Measurements from ENCODE around the gene SUSD2. TPM values are rescaled to one million over a fixed set of nuclear protein-coding genes. Genes with fewer than 3 reads are reported as not detected.
A peak's percentile ranks its signal among the peaks of the same experiment; 100 is the strongest.
"Not testable (repeated sequence)": the region's sequence is repeated elsewhere in the genome, so short reads cannot be mapped to it uniquely, and the experiment has no call there.

SUSD2 gene
- total RNA-seq, 2 donors from 2014 or later, result 2.4 to 2.7 TPM

DNA sequence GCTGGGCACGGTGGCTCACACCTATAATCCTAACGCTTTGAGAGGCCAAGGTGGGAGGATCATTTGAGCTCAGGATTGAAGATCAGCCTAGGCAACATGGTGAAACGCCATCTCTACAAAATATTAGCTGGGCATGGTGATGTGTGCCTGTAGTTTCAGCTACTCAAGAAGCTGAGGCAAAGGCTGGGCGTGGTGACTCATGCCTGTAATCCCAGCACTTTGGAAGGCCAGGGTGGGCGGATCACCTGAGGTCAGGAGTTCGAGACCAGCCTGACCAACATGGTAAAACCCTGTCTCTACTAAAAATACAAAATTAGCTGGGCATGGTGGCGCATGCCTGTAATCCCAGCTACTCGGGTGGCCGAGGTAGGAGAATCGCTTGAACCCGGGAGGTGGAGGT lies 29.1 kb downstream of the SUSD2 start:
- H3K4me3 Mint-ChIP-seq; H3K9me3 Mint-ChIP-seq; ATAC-seq; H3K27me3 Mint-ChIP-seq; H3K27ac Mint-ChIP-seq; DNase-seq (ENCODE audit: low spot score); H3K36me3 Mint-ChIP-seq: not testable (repeated sequence)
- H3K4me1 Mint-ChIP-seq (ENCODE audit: low read depth in 2 of 2), result peaks cover 18 to 20% of the 10 kb centered on the region in 2 donors

DNA sequence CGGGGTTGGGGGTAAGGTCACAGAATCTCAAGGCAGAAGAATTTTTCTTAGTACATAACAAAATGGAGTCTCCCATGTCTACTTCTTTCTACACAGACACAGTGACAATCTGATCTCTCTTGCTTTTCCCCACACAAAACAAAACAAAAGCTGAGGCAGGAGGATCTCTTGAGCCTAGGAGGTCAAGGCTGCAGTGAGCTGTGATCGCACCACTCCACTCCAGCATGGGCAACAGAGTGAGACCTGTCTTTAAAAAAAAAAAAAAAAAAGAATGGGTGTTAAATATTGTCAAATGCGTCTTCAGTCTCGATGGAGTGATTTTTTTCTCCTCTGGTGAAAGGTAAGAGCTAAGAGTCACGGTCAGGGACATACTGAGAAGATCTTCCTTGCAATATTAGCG lies 30.4 kb downstream of the SUSD2 start:
- H3K4me3 Mint-ChIP-seq; H3K27ac Mint-ChIP-seq; ATAC-seq; DNase-seq (ENCODE audit: low spot score); H3K27me3 Mint-ChIP-seq; H3K36me3 Mint-ChIP-seq; H3K9me3 Mint-ChIP-seq: not testable (repeated sequence)
- H3K4me1 Mint-ChIP-seq (ENCODE audit: low read depth in 2 of 2), result peaks cover 13 to 14% of the 10 kb centered on the region in 2 donors

DNA sequence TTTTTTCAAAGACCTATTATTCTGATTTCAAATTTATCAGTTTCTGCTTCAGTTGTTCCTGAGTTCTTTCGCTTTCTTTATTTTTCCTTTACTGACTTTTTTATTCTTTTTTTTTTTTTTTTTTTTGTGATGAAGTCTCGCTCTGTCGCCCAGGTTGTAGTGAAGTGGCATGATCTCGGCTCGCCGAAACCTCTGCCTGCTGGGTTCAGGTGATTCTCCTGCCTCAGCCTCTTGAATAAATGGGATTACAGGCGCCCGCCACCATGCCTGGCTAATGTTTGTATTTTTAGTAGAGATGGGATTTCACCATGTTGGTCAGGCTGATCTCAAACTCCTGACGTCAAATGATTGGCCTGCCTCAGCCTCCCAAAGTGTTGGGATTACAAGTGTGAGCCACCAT lies 31.8 kb downstream of the SUSD2 start:
- H3K27ac Mint-ChIP-seq, H3K27me3 Mint-ChIP-seq, ATAC-seq: not testable (repeated sequence)

DNA sequence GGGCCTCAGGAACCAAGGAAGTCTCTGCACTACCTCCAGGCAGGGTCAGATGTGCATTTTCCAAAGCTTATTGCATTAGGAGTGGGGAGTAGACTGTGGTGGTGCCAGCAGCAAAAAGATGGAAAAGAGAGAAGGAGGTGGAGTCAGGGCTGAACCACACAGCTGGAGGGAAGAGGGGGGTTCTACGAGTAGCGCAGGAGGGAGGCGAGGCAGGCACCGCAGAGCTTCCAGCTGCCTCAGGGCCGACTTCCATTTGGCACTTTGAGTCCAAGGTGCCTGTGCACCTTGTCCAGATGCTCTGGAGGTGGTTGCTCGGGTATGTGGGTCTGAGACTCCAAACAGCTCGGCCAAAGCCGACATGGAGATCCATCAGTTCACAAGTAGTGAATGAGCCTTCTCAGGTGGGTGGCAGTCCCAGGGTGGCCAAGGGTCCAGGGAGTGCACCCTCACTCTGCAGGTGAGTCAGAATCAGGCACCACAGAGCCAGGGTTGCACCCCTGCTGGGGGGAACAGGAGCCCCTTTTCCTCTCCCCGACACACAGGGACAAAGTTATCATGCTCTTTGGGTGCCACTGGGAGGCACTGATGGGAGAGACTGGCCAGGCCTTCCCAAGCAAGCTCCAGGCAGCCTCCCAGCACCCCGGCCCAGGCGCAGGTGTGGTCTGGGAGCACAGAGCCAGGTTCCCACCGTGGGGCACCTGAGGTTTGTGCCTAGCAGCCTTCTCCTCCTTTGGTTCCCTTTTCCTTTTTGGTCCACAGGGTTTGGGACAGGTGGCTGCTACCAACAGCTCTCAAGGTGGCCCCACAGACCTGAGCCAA lies 33.4 kb downstream of the SUSD2 start:
- no peak overlapping the region for H3K4me3 Mint-ChIP-seq
- no peaks in the 10 kb centered on the region for H3K4me1 Mint-ChIP-seq (ENCODE audit: low read depth in 2 of 2)
- no peaks in the 10 kb centered on the region for H3K27me3 Mint-ChIP-seq
- H3K9me3 Mint-ChIP-seq, result no peaks in the 10 kb centered on the region
- DNase-seq (ENCODE audit: low spot score) (no peak), ATAC-seq (no peak)
- H3K27ac Mint-ChIP-seq, result no peak overlapping the region
- no peaks in the 10 kb centered on the region for H3K36me3 Mint-ChIP-seq

More for the DNA sequence above, 31.8 kb downstream of the SUSD2 start:
- not testable (repeated sequence) for H3K4me3 Mint-ChIP-seq; H3K36me3 Mint-ChIP-seq; H3K9me3 Mint-ChIP-seq; H3K4me1 Mint-ChIP-seq (ENCODE audit: low read depth in 2 of 2); DNase-seq (ENCODE audit: low spot score)

DNA sequence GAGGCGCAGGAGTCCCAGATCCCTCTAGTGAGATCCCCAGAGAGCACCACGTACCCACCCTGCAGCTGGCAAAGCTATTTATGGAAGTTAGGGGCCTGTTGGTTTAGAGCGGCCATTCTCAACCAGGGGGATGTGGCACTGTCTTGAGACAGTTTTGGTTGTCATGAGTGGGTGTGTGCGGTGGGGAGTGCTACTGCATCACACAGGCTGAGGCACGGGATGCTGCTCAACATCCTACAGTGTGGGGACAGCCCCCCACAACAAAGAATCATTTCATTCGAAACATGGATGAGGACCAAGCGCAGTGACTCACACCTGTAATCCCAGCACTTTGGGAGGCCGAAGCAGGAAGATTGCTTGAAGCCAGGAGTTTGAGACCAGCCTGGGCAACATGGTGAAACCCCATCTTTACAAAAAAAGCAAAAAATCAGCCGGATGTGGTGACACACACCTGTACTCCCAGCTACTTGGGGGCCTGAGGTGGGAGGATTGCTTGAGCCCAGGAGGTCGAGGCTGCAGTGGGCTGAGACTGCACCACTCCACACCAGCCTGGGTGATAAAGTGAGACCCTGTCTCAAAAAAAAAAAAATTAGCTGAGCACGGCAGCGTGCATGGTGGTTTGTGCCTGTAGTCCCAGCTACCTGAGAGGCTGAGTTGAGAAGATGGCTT lies 35.4 kb downstream of the SUSD2 start:
- no peaks in the 10 kb centered on the region for H3K4me1 Mint-ChIP-seq (ENCODE audit: low read depth in 2 of 2)
- H3K27me3 Mint-ChIP-seq, result no peaks in the 10 kb centered on the region
- ATAC-seq (peak in 1 of 2 donors; percentile 5), DNase-seq (ENCODE audit: low spot score) (no peak)
- no peaks in the 10 kb centered on the region for H3K36me3 Mint-ChIP-seq
- no peaks in the 10 kb centered on the region for H3K9me3 Mint-ChIP-seq
- no peak overlapping the region for H3K4me3 Mint-ChIP-seq
- no peak overlapping the region for H3K27ac Mint-ChIP-seq

DNA sequence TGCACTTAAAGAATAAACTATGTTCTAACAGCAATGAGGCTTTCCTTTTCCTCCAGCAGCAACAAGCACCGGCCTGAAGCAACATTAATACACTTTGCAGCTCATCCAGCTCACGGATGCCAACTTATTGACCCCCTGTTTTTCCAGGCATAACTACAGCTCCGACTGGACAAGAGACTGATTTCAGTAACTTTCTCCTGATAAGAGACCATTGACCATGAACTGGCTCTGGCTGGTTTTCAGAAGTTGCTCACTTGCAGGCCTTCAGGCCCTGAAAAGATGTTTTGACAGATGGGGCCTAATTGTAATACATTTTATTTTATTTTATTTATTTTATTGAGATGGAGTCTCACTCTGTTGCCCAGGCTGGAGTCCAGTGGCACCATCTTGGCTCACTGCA lies 36.1 kb downstream of the SUSD2 start:
- Mint-ChIP-seq H3K27me3 (no peaks in the 10 kb centered on the region), H3K4me3 (no peak overlapping the region), H3K9me3 (no peaks in the 10 kb centered on the region), H3K4me1 (ENCODE audit: low read depth in 2 of 2) (no peaks in the 10 kb centered on the region), H3K36me3 (no peaks in the 10 kb centered on the region), H3K27ac (no peak overlapping the region)
- ATAC-seq (no peak), DNase-seq (ENCODE audit: low spot score) (no peak)

DNA sequence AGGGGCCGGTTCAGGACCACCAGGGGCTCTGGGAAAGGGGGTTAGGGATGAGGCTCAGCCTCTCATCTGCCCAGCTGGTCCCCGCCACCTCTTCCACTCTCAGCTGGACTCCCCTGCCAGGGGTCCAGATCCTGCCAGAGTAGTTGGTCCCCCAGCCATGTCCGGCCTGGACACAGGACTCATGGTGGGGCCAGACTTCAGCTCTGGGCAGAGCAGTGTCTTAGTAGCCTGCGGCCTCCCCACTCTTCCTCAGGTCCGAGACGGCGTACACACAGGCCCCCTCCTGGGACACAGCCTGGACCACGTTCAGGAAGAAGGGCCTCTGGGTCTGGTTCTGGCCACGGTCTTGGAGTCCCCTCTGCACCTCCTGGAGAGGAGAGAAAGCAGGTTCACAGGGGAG lies 38.5 kb downstream of the SUSD2 start:
- H3K36me3 Mint-ChIP-seq, result no peaks in the 10 kb centered on the region
- H3K27me3 Mint-ChIP-seq, result no peaks in the 10 kb centered on the region
- H3K9me3 Mint-ChIP-seq, result no peaks in the 10 kb centered on the region
- H3K27ac Mint-ChIP-seq, result no peak overlapping the region
- ATAC-seq (peak; percentile 40 to 52), DNase-seq (ENCODE audit: low spot score) (no peak)
- H3K4me3 Mint-ChIP-seq, result no peak overlapping the region
- H3K4me1 Mint-ChIP-seq (ENCODE audit: low read depth in 2 of 2), result no peaks in the 10 kb centered on the region

DNA sequence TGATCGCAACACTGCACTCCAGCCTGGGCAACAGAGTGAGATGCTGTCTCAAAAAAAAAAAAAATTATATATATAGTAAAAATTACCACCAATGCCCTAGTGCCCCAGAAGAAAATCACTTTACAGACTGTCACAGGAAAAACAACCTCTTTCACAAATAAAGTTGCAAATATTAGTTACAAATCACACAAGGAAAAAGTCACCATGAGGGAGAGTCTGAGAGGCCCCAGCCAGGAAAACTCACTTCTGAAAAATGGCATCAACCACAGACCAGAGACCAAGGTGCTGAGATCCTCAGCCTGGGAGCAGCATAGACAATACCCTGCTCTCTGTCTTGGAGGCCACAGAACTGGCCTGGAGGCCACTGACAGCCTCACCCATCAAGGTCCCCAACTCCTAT lies 43.2 kb downstream of the SUSD2 start:
- Mint-ChIP-seq H3K4me1 (ENCODE audit: low read depth in 2 of 2) (no peaks in the 10 kb centered on the region), H3K9me3 (no peaks in the 10 kb centered on the region), H3K4me3 (no peak overlapping the region), H3K27me3 (no peaks in the 10 kb centered on the region), H3K36me3 (no peaks in the 10 kb centered on the region), H3K27ac (no peak overlapping the region)
- ATAC-seq, result peak in 1 of 2 donors; percentile 9
- no peak for DNase-seq (ENCODE audit: low spot score)

DNA sequence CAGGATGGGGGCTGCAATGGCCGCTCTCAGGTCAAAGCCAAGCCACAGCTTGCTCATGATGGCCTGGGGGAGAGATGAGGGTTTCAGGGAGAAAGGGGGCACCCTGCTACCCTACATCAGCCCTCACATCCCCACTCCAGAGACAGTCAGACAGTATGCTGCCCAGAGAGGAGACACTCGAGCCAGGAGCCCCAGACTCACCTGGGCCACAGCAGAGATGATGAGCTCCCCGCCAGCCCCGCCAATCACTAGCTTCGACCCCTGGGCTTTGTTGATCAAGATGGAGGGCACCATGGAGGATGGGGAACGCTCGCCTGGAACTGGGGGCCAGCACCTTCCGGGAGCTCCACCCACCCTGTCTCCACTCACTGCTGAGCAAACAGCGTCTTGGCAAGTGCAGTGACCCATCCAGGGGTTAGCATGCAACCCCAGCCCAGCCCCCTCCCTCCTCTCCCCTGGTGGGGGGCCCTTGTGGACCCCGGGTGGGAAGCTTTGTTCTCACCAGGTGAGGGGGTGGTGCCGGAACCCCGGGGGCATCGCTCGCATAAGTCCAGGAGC lies 43.8 kb downstream of the SUSD2 start:
- Mint-ChIP-seq H3K27me3 (no peaks in the 10 kb centered on the region), H3K4me1 (ENCODE audit: low read depth in 2 of 2) (no peaks in the 10 kb centered on the region), H3K36me3 (no peaks in the 10 kb centered on the region), H3K9me3 (no peaks in the 10 kb centered on the region), H3K4me3 (no peak overlapping the region), H3K27ac (no peak overlapping the region)
- ATAC-seq (peak in 1 of 2 donors; percentile 55), DNase-seq (ENCODE audit: low spot score) (no peak)

DNA sequence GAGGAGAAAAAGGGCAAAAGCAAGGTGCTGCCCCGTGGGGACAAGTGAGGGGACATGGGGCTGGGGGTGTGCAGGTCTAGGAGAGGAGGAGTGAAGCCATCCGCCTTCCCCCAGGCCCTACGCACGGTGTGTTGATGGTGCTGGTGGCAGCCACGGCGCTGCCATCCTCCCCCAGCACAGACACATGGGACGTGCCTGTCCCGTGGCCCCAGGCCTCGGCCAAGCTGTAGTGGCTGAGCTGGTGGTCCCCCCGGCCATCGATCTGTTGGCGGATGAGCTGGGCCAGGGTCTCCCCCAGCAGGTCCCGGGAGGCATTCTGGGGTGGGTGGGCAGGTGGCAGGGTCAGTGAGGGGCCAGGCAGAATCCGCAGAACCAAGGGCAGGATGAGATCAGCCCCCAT lies 44.7 kb downstream of the SUSD2 start:
- no peak overlapping the region for H3K27ac Mint-ChIP-seq
- peaks cover 0 to 2% of the 10 kb centered on the region in 2 donors for H3K27me3 Mint-ChIP-seq
- H3K4me1 Mint-ChIP-seq (ENCODE audit: low read depth in 2 of 2), result no peaks in the 10 kb centered on the region
- ATAC-seq, result no peak
- H3K4me3 Mint-ChIP-seq, result no peak overlapping the region
- DNase-seq (ENCODE audit: low spot score), result no peak
- H3K36me3 Mint-ChIP-seq, result no peaks in the 10 kb centered on the region
- H3K9me3 Mint-ChIP-seq, result no peaks in the 10 kb centered on the region

DNA sequence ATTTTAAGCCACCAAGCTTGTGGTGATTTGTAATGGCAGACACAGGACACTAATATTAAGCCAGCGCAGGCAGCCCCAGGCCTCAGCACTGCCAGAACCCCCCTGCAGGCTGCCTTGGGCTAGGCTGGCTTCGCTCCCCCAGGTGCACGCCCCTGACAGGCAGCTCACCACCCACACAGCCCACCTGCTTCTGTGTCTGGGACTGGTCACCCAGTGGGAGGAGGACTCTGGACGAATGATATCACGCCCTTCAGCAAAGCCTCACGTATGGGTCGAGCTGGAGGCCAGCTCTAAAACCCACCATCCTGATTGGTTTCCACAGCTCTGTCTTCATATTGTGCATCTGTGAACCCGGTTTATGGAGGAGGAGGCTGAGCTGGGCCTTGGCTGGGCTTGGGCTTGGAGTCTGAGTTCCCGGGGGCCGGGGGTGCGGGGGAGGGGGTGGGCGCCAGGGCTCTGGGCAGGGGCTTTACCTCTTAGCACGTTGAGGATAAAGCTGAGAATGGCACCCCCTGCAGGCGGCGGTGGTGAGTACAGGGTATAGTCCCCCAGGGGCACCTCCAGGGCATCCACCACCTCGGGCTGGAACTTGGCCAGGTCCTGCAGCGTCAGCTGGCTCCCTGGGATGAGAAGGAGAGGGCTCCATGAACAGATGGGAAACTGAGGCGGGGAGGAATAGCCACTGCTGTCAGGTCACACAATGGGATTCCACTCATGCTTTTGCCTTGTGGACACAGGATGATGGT lies 49.8 kb downstream of the SUSD2 start:
- peak; percentile 54 to 74 for ATAC-seq
- Mint-ChIP-seq H3K36me3 (no peaks in the 10 kb centered on the region), H3K27ac (no peak overlapping the region), H3K9me3 (no peaks in the 10 kb centered on the region), H3K4me1 (ENCODE audit: low read depth in 2 of 2) (peaks cover 0 to 5% of the 10 kb centered on the region in 2 donors), H3K27me3 (peaks cover 0 to 2% of the 10 kb centered on the region in 2 donors), H3K4me3 (no peak overlapping the region)
- no peak for DNase-seq (ENCODE audit: low spot score)

DNA sequence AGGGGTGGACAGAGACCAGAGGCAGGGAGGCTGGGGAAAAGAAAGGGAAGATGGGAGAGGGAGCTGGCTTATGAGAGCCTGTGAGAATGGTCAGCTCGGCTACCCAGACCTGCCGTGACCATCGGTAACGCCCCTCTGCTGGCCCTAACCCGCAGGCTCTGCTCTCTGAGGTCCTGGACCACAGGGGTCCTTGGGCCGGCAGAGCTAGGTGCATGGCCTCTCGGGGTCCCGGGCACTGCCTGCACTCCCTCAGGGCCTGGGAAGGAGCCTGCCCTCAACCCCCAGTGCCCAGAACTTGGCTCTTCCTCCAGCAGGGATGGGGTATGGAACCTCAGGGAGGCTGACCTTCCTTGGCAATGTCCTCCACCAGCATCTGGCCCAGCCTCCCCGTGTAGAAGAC lies 50.4 kb downstream of the SUSD2 start:
- no peak for DNase-seq (ENCODE audit: low spot score)
- Mint-ChIP-seq H3K27me3 (peaks cover 0 to 2% of the 10 kb centered on the region in 2 donors), H3K4me3 (no peak overlapping the region), H3K36me3 (no peaks in the 10 kb centered on the region), H3K9me3 (no peaks in the 10 kb centered on the region), H3K27ac (no peak overlapping the region), H3K4me1 (ENCODE audit: low read depth in 2 of 2) (peaks cover 0 to 7% of the 10 kb centered on the region in 2 donors)
- ATAC-seq, result no peak

DNA sequence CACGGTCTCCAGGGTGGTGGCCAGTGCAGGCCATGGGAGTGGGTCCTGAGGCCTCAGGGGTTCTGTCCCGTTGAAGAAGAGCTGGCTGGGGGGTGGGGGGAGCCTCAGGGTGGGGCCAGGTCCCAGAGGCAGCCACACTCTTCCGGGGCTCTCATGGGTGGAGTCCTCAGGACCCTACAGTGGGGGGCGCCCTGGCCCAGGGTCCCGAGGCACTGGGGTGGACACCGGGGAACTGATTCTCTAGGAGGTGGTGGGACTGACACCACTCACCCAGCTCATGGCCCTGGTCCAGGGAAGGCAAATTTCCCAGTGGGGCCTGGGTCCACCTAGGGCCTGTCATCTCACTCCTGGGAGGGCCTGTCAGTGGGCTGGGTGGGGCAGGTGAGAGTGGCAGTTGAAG lies 50.8 kb downstream of the SUSD2 start:
- ATAC-seq (no peak), DNase-seq (ENCODE audit: low spot score) (no peak)
- H3K36me3 Mint-ChIP-seq, result no peaks in the 10 kb centered on the region
- H3K9me3 Mint-ChIP-seq, result no peaks in the 10 kb centered on the region
- peaks cover 0 to 2% of the 10 kb centered on the region in 2 donors for H3K27me3 Mint-ChIP-seq
- H3K27ac Mint-ChIP-seq, result no peak overlapping the region
- H3K4me1 Mint-ChIP-seq (ENCODE audit: low read depth in 2 of 2), result peaks cover 0 to 7% of the 10 kb centered on the region in 2 donors
- no peak overlapping the region for H3K4me3 Mint-ChIP-seq

DNA sequence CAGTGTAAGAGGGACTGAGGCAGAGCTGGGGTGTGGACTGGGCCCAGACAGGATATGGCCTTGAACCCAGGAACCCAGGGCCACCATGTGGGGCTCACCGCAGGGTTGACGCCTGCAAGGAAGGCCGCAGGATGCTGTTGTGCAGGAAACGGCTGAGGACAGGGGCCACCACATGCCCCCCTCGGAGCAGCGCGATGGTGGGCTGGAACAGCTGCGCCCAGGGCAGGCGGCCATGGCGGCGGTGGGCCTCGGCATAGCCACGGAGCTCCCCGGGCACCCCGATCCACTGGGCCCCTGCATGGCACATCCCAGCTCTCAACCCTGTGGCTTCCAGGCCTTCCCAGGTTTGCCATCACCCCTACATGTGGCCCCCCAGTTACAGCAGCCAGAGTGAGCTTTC lies 51.4 kb downstream of the SUSD2 start:
- Mint-ChIP-seq H3K4me1 (ENCODE audit: low read depth in 2 of 2) (peaks cover 0 to 7% of the 10 kb centered on the region in 2 donors), H3K9me3 (no peaks in the 10 kb centered on the region), H3K27ac (no peak overlapping the region), H3K36me3 (no peaks in the 10 kb centered on the region), H3K4me3 (no peak overlapping the region), H3K27me3 (peaks cover 0 to 2% of the 10 kb centered on the region in 2 donors)
- DNase-seq (ENCODE audit: low spot score), result no peak
- ATAC-seq, result no peak

Data from natural killer cell treated with Interleukin-12 subunit alpha and Interleukin-12 subunit beta and Interleukin-15 and Interleukin-18, amount 100 ng/mL, for 72 hours (primary cell).